ENCODE data around the gene EEIG1.

The EEIG1 gene

GRCh38 chr9:127960410-127961154 is 20.2 kb downstream of the EEIG1 start:
- H3K27ac ChIP-seq (ENCODE audit: low read depth, low read length): no peak overlapping the region
- peaks cover 6% of the 10 kb centered on the region; the same call in 1 of the 2 replicates for H3K36me3 ChIP-seq (ENCODE audit: low read length)
- no peaks in the 10 kb centered on the region for H3K9me2 ChIP-seq (replicated peaks; ENCODE audit: insufficient read depth, low read length)
- peaks cover 100% of the 10 kb centered on the region for H3K79me2 ChIP-seq (ENCODE audit: insufficient read depth, low read length)
- TF ChIP-seq CTCF (IDR thresholded peaks at IDR 0.05; ENCODE audit: insufficient read depth, low read length, poor library complexity, severe bottlenecking): no peak
- no peak for TF ChIP-seq EZH2phosphoT487 (conservative IDR thresholded peaks at IDR 0.05; ENCODE audit: low read length)
- no peaks in the 10 kb centered on the region for H3K9me3 ChIP-seq (ENCODE audit: insufficient read depth, low read length)
- H2AFZ ChIP-seq (ENCODE audit: low read depth, low read length, severe bottlenecking): no peak overlapping the region
- H3K4me3 ChIP-seq (ENCODE audit: insufficient read depth, low read length, poor library complexity, severe bottlenecking): no peak overlapping the region
- H4K20me1 ChIP-seq (ENCODE audit: low read depth, low read length): peaks cover 29% of the 10 kb centered on the region; the same call in 1 of the 2 replicates
- no peak overlapping the region for H3K9ac ChIP-seq (ENCODE audit: low read length)
- H3K27me3 ChIP-seq (ENCODE audit: low read length): no peaks in the 10 kb centered on the region
- H3F3A ChIP-seq (ENCODE audit: insufficient read depth): peaks cover 14% of the 10 kb centered on the region
- H3K4me2 ChIP-seq (ENCODE audit: low read depth, low read length, poor library complexity, severe bottlenecking): no peak overlapping the region

GRCh38 chr9:127959841-127960409 is 20.9 kb downstream of the EEIG1 start:
- H3K27me3 ChIP-seq (ENCODE audit: low read length): no peaks in the 10 kb centered on the region
- H4K20me1 ChIP-seq (ENCODE audit: low read depth, low read length): peaks cover 29% of the 10 kb centered on the region; the same call in 1 of the 2 replicates
- H3K4me3 ChIP-seq (ENCODE audit: insufficient read depth, low read length, poor library complexity, severe bottlenecking): no peak overlapping the region
- H3K27ac ChIP-seq (ENCODE audit: low read depth, low read length): no peak overlapping the region; the same call in 1 of the 2 replicates
- no peak overlapping the region for H3K9ac ChIP-seq (ENCODE audit: low read length)
- H3F3A ChIP-seq (ENCODE audit: insufficient read depth): peaks cover 14% of the 10 kb centered on the region
- TF ChIP-seq EZH2phosphoT487 (conservative IDR thresholded peaks at IDR 0.05; ENCODE audit: low read length): no peak
- no peak for TF ChIP-seq CTCF (IDR thresholded peaks at IDR 0.05; ENCODE audit: insufficient read depth, low read length, poor library complexity, severe bottlenecking)
- peaks cover 100% of the 10 kb centered on the region for H3K79me2 ChIP-seq (ENCODE audit: insufficient read depth, low read length)
- peaks cover 6% of the 10 kb centered on the region; the same call in 1 of the 2 replicates for H3K36me3 ChIP-seq (ENCODE audit: low read length)
- H3K9me2 ChIP-seq (replicated peaks; ENCODE audit: insufficient read depth, low read length): no peaks in the 10 kb centered on the region
- H2AFZ ChIP-seq (ENCODE audit: low read depth, low read length, severe bottlenecking): no peak overlapping the region
- H3K4me2 ChIP-seq (ENCODE audit: low read depth, low read length, poor library complexity, severe bottlenecking): no peak overlapping the region
- no peaks in the 10 kb centered on the region for H3K9me3 ChIP-seq (ENCODE audit: insufficient read depth, low read length)

GRCh38 chr9:127959398-127959797 is 21.4 kb downstream of the EEIG1 start:
- Histone ChIP-seq H3F3A (ENCODE audit: insufficient read depth) (peaks cover 13% of the 10 kb centered on the region), H3K9me3 (ENCODE audit: insufficient read depth, low read length) (no peaks in the 10 kb centered on the region), H3K4me2 (ENCODE audit: low read depth, low read length, poor library complexity, severe bottlenecking) (no peak overlapping the region), H3K9me2 (replicated peaks; ENCODE audit: insufficient read depth, low read length) (no peaks in the 10 kb centered on the region), H3K27me3 (ENCODE audit: low read length) (no peaks in the 10 kb centered on the region), H3K79me2 (ENCODE audit: insufficient read depth, low read length) (peaks cover 100% of the 10 kb centered on the region), H3K9ac (ENCODE audit: low read length) (no peak overlapping the region), H3K4me3 (ENCODE audit: insufficient read depth, low read length, poor library complexity, severe bottlenecking) (no peak overlapping the region), H2AFZ (ENCODE audit: low read depth, low read length, severe bottlenecking) (no peak overlapping the region), H3K27ac (ENCODE audit: low read depth, low read length) (no peak overlapping the region; the same call in 1 of the 2 replicates), H4K20me1 (ENCODE audit: low read depth, low read length) (peaks cover 29% of the 10 kb centered on the region; the same call in 1 of the 2 replicates), H3K36me3 (ENCODE audit: low read length) (peaks cover 6% of the 10 kb centered on the region; the same call in 1 of the 2 replicates)
- TF ChIP-seq CTCF (IDR thresholded peaks at IDR 0.05; ENCODE audit: insufficient read depth, low read length, poor library complexity, severe bottlenecking): no peak

All from SU-DHL-6 (cell line).